ENCODE measurements around the gene LGALS8. TPM values are rescaled to one million over a fixed set of nuclear protein-coding genes. Genes with fewer than 3 reads are reported as not detected.

Gene LGALS8
- total and polyA plus RNA-seq, 11 donors, result 45.3 to 114 (median 91.4) TPM

DNA sequence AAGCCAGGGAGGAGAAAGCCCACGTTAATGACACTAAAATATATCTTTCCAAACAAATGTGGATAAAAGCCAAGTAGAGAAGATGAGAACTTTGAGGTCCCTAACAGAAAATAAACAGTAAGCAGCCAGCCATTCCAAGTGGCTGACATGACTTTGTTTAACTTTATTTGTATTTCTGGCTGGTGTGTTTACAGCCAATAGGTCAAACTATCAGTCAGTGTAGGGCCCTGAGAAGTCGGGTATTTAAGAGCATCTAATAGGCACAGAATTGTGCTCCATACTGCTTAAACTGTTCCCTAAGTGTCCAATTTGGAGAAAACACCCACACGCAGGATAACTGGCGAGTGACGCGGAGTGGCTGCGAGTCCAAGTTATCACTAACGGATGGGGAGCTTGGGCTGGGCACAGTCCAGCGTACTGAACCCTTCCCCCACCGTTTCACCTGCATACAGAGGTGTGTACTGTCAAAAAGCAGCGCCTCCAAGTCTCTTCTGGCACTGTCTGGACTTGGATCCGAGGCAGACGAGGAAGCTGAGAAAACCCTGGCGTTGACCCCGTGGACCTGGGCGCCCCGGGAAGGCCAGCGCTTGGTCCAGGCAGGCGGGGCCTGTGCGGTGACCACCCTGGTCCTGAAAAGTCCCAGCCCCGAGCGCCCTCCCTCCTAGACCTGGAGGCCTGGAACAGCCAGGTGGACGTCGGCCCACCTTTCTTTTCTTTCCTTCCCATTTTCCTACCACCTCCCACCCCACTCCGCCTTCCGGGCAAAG, 662 bp upstream of the LGALS8 start:
- intact Hi-C loops (cut with DNase I), result loop anchor here in 1 of 10 donors (5.0 kb wide), 1 partner anchor 241 kb away; the partner anchor contains the start of gene ERO1B
- TF ChIP-seq CTCF (IDR thresholded peaks at IDR 0.05), result no peak
- TF ChIP-seq POLR2A (IDR thresholded peaks at IDR 0.05), result no peak
- 11 to 14% (median 14%) methylated on average over 19 to 26 of the region's 26 CpGs for WGBS, 4 donors
- ATAC-seq (peak; percentile 43 to 67 (median 56)), DNase-seq (peak in 4 of 5 donors; percentile 27 to 58 (median 52))
- Histone ChIP-seq H3K4me3 (peak overlapping the region; percentile 61 to 100 (median 82)), H3K36me3 (peaks cover 0 to 26% (median 23%) of the 10 kb centered on the region in 9 donors), H3K4me1 (peaks cover 0 to 24% (median 11%) of the 10 kb centered on the region in 12 donors), H3K27ac (peak overlapping the region; percentile 73 to 99 (median 92)), H3K27me3 (no peaks in the 10 kb centered on the region), H3K9me3 (no peaks in the 10 kb centered on the region)

DNA sequence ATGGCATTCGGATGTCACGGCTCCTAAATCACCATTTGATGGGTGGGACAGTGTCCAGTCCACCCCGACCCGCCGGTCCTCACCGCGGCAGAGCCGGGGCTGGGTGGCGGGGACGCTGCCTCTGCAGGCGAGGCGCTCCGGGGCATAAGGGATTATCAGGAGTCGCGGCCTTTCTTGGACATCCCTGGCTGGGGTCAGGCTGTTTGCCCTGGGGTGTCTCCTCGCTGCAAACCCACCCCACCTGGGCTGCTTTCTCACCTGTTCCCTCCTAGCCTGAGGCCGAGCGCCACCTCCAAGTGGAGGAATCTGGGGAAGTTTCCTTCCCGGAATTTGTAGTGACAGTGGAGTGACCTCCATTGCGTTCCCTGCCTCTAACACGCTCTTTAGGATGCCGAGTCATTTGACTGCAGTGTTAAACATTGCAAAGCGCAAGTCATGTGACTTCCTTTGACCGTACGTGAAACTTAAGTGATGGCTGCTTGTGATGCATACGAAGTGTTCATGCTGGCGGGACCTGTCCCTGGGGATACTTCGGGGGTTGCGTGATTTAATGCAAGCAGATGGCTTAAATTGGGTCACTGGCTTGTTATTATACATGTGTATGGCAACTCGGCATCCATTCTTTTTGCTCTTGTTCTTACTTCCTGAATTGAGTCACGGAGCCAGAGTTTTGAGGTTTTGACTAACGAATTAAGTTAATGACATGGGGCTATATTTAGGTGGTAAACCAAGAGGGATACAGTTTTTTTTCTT, 536 bp downstream of the LGALS8 start:
- ATAC-seq, result peak; percentile 20 to 75 (median 71)
- intact Hi-C loops (cut with DNase I), result loop anchor here in 1 of 10 donors (5.0 kb wide), 1 partner anchor 242 kb away; the partner anchor contains the start of gene ERO1B
- H3K4me3 ChIP-seq, result peak overlapping the region; percentile 61 to 100 (median 82)
- 0 to 1% (median 0%) methylated on average over 21 to 32 of the region's 32 CpGs for WGBS, 4 donors
- H3K27me3 ChIP-seq, result no peaks in the 10 kb centered on the region
- no peaks in the 10 kb centered on the region for H3K9me3 ChIP-seq
- TF ChIP-seq CTCF (IDR thresholded peaks at IDR 0.05) (no peak), POLR2A (IDR thresholded peaks at IDR 0.05) (no peak)
- peak; percentile 27 to 73 (median 34) for DNase-seq
- peak overlapping the region; percentile 73 to 99 (median 92) for H3K27ac ChIP-seq
- H3K4me1 ChIP-seq, result peaks cover 0 to 24% (median 11%) of the 10 kb centered on the region in 12 donors
- H3K36me3 ChIP-seq, result peaks cover 0 to 38% (median 26%) of the 10 kb centered on the region in 9 donors

- no peak for ATAC-seq
- Histone ChIP-seq H3K36me3 (peaks cover 0 to 43% (median 26%) of the 10 kb centered on the region in 9 donors), H3K4me1 (peaks cover 0 to 24% (median 11%) of the 10 kb centered on the region in 12 donors), H3K27ac (peak overlapping the region; percentile 73 to 99 (median 92)), H3K27me3 (no peaks in the 10 kb centered on the region), H3K9me3 (no peaks in the 10 kb centered on the region), H3K4me3 (peak overlapping the region; percentile 61 to 100 (median 82))
- intact Hi-C loops (cut with DNase I), result loop anchor here in 1 of 10 donors (5.0 kb wide), 1 partner anchor 243 kb away; the partner anchor contains the start of gene ERO1B
- 3 to 8% (median 6%) methylated on average over 3 of the region's 3 CpGs for WGBS, 4 donors
- DNase-seq, result no peak
- no peak for TF ChIP-seq POLR2A (IDR thresholded peaks at IDR 0.05)
- TF ChIP-seq CTCF (IDR thresholded peaks at IDR 0.05), result no peak
Measured at GRCh38 chr1:236524895-236525184, 1.1 kb downstream of the LGALS8 start.

GRCh38 chr1:236526079-236526478, 2.3 kb downstream of the LGALS8 start:
- 65 to 73% (median 69%) methylated on average over 3 of the region's 3 CpGs for WGBS, 4 donors
- intact Hi-C loops (cut with DNase I), result no loop called here
- H3K4me1 ChIP-seq, result peaks cover 0 to 36% (median 11%) of the 10 kb centered on the region in 12 donors
- no peaks in the 10 kb centered on the region for H3K9me3 ChIP-seq
- ATAC-seq, result no peak
- DNase-seq, result no peak
- H3K36me3 ChIP-seq, result peaks cover 0 to 53% (median 26%) of the 10 kb centered on the region in 9 donors
- no peak overlapping the region for H3K4me3 ChIP-seq
- H3K27ac ChIP-seq, result no peak overlapping the region
- H3K27me3 ChIP-seq, result no peaks in the 10 kb centered on the region
- TF ChIP-seq CTCF (IDR thresholded peaks at IDR 0.05) (no peak), POLR2A (IDR thresholded peaks at IDR 0.05) (no peak)
